ENCODE data around the gene CCR7. TPM values are rescaled to one million over a fixed set of nuclear protein-coding genes. Genes with fewer than 3 reads are reported as not detected.

CCR7 gene
- total and polyA plus RNA-seq, 2 donors = 0.39 to 0.58 TPM

DNA sequence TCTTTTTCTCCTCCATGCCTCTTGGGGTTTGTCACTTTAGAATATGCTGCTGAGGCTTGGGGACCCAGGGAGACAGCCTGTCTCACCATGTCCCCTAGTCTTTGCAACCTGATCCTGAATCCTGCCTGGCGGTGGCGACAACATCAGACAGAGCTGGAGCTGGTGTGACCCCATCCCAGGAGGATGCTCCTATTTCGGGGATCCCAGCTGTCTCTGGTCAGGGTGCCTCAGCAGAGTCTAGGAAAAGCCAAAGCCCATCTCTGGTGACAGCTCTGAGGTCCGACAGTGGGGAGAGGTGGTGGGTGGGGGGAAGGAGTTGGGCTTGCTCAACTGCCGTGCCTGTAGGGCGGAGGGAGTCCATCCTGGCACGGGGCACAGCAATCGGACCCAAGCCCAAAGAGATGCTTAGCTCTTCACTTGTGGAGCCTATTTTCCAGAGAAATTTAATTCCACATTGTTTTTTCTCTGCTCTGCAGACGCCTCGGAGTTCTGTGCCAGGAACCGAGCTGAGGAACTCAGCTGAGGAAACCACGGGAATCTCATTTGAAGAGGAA lies 53.5 kb downstream of the CCR7 start:
- H3K27ac ChIP-seq (ENCODE audit: low read depth) = no peak overlapping the region
- no peaks in the 10 kb centered on the region for H3K4me1 ChIP-seq (ENCODE audit: insufficient read depth)
- DNase-seq (ENCODE audit: extremely low spot score) = no peak
- WGBS = 70% methylated on average over 12 of the region's 12 CpGs
- H3K36me3 ChIP-seq (ENCODE audit: insufficient read depth) = no peaks in the 10 kb centered on the region
- H3K4me3 ChIP-seq (ENCODE audit: low read depth, low read length) = no peak overlapping the region

DNA sequence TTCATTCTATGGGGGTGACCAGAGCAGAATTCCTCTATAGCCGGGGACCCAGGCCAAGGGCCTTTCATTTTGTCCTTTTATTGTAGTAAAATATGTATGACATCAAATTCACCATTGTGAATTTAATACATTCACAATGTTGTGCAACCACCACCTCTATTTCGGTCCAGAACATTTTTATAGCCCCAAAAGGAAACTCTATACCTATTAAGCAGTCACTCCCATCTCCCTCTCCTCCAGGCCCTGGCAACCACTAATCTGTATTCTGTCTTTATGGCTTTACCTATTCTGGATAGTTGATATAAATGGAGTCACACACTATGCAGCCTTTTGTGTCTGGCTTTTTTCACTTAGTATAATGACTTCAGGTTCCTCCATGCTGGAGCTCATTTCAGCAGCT lies 54.1 kb downstream of the CCR7 start:
- Histone ChIP-seq H3K4me3 (ENCODE audit: low read depth, low read length) (no peak overlapping the region), H3K36me3 (ENCODE audit: insufficient read depth) (no peaks in the 10 kb centered on the region), H3K4me1 (ENCODE audit: insufficient read depth) (no peaks in the 10 kb centered on the region), H3K27ac (ENCODE audit: low read depth) (no peak overlapping the region)
- 77% methylated on average over 2 of the region's 2 CpGs for WGBS
- no peak for DNase-seq (ENCODE audit: extremely low spot score)

DNA sequence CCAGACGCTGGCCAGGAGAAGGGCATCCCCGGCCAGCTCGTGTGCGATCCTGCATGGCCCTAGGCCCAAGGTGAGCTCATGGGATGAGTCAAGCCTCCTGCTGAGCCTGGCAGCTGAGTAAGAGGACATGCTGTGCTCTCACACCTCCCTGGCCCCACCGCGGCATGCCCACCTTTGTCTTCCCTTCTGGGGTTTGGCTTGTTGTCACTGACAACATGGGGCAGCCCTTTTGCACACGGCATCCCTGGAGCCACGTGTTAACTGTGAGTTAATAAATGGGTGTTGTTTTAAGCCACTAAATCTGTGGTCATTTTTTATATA lies 55.0 kb downstream of the CCR7 start:
- Histone ChIP-seq H3K4me1 (ENCODE audit: insufficient read depth) (no peaks in the 10 kb centered on the region), H3K36me3 (ENCODE audit: insufficient read depth) (no peaks in the 10 kb centered on the region), H3K4me3 (ENCODE audit: low read depth, low read length) (no peak overlapping the region), H3K27ac (ENCODE audit: low read depth) (no peak overlapping the region)
- no peak for DNase-seq (ENCODE audit: extremely low spot score)
- WGBS = 77% methylated on average over 8 of the region's 8 CpGs

DNA sequence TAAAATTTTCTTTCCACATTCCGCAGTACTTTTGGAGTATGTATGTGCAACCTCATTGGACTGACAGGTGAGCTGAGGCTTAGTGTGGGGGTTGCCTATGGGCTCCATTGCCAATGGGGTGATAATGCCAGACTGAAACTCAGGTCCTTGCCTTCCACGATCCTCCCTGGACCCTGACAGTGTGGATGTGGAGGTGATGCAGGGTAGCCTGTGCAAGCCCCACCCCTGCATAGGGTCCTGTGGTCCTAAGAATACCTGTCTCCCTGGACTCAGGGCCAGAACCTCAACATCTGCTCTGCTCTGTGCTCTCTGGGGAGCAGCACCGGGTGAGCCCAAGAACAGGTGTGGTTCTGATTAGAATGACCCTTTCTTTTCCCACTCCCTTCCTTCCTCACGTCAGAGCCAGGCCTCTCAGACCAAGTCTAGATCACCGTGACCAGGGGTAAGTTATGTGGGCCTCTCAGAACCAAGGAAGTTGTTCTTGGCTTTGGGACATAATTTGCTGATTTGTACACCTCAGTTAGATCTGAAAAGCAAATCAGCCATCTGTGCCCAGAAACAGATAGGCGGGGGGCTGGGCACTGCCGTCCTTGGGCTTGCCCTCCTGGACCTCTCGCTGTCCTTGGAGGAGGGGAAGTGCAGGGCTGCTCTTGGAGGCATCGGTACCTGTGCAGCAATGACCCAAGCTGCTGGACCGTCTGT lies 55.5 kb downstream of the CCR7 start:
- Histone ChIP-seq H3K27ac (ENCODE audit: low read depth) (no peak overlapping the region), H3K36me3 (ENCODE audit: insufficient read depth) (no peaks in the 10 kb centered on the region), H3K4me3 (ENCODE audit: low read depth, low read length) (no peak overlapping the region), H3K4me1 (ENCODE audit: insufficient read depth) (no peaks in the 10 kb centered on the region)
- WGBS = 90% methylated on average over 10 of the region's 10 CpGs
- no peak for DNase-seq (ENCODE audit: extremely low spot score)

DNA sequence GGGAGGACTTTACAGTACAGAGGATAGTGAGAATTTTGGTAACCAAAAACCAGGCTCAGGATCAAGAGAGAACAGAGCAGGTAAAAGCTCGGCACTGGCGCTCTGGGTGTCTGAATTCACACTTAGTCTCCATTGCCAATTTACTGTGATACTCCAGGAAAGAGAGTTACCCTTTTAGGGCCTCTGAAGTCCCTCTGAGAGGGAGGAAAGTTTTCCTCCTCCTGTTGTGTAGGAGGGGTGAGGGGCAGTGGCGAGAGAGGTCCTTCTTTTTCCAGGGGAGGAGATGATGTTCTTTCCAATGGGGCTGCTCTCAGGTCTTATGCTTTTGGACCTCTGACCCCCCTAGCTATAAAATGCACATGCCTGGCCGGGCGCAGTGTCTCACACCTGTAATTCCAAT lies 58.5 kb downstream of the CCR7 start:
- Histone ChIP-seq H3K4me1 (ENCODE audit: insufficient read depth) (no peaks in the 10 kb centered on the region), H3K27ac (ENCODE audit: low read depth) (no peak overlapping the region), H3K4me3 (ENCODE audit: low read depth, low read length) (no peak overlapping the region), H3K36me3 (ENCODE audit: insufficient read depth) (no peaks in the 10 kb centered on the region)
- WGBS = 80% methylated on average over 5 of the region's 5 CpGs
- DNase-seq (ENCODE audit: extremely low spot score) = no peak

Other genes with a start within 250 kb of the CCR7 start
- not detected for gene GJD3, start 200.7 kb downstream of the CCR7 start, total RNA-seq
- gene GJD3, start 200.7 kb downstream of the CCR7 start, polyA plus RNA-seq = 1.1 TPM
- 105 TPM for gene TOP2A, start 147.6 kb downstream of the CCR7 start, total RNA-seq
- 1.5 TPM for gene TOP2A, start 147.6 kb downstream of the CCR7 start, polyA plus RNA-seq
- 111 TPM for gene IGFBP4, start 122.0 kb downstream of the CCR7 start, total RNA-seq
- 488 TPM for gene IGFBP4, start 122.0 kb downstream of the CCR7 start, polyA plus RNA-seq
- 5.4 TPM for gene TNS4, start 63.8 kb downstream of the CCR7 start, total RNA-seq
- 5.0 TPM for gene TNS4, start 63.8 kb downstream of the CCR7 start, polyA plus RNA-seq
- gene SMARCE1, start 82.3 kb upstream of the CCR7 start, total RNA-seq = 126 TPM
- gene SMARCE1, start 82.3 kb upstream of the CCR7 start, polyA plus RNA-seq = 97.6 TPM
- 1.1 TPM for gene KRT222, start 99.7 kb upstream of the CCR7 start, total RNA-seq
- 0.65 TPM for gene KRT222, start 99.7 kb upstream of the CCR7 start, polyA plus RNA-seq
- gene KRT24, start 138.3 kb upstream of the CCR7 start, total RNA-seq = 0.26 TPM
- 4.7 TPM for gene KRT24, start 138.3 kb upstream of the CCR7 start, polyA plus RNA-seq
- not detected for gene KRT25, start 189.9 kb upstream of the CCR7 start, total RNA-seq
- not detected for gene KRT25, start 189.9 kb upstream of the CCR7 start, polyA plus RNA-seq
- not detected for gene KRT26, start 206.7 kb upstream of the CCR7 start, total RNA-seq
- not detected for gene KRT26, start 206.7 kb upstream of the CCR7 start, polyA plus RNA-seq
- gene KRT27, start 217.1 kb upstream of the CCR7 start, total RNA-seq = not detected
- gene KRT27, start 217.1 kb upstream of the CCR7 start, polyA plus RNA-seq = not detected
- gene KRT28, start 234.5 kb upstream of the CCR7 start, total RNA-seq = not detected
- not detected for gene KRT28, start 234.5 kb upstream of the CCR7 start, polyA plus RNA-seq

Data from urinary bladder (tissue), 4 donors.